Thoracic aorta (tissue), 2 donors: ENCODE measurements around the gene GOLGB1. TPM values are rescaled to one million over a fixed set of nuclear protein-coding genes. Genes with fewer than 3 reads are reported as not detected.

Experiments used
- ATAC-seq: fragments of 150-250 bp; one replicate; pipeline ENCODE4 v1.8.0; 2017; ENCODE audit warnings: low read depth; ENCODE audit not compliant: insufficient number of reproducible peaks, low FRiP score
- DNase-seq: peaks from one replicate; pipeline ENCODE4 v3.0.0-alpha.2; 2020; ENCODE audit warnings: low spot score
- H3K27ac ChIP-seq, 2 donors: fragments of 200-600 bp; sonication (generic); 1 replicate in 1 of 2; 2 replicates in 1 of 2; pipeline ENCODE4 v1.5.1; 2016; ENCODE audit warnings: mild to moderate bottlenecking in 2 of 2, moderate library complexity in 2 of 2
- H3K27me3 ChIP-seq: fragments of 200-600 bp; sonication (generic); replicated peaks from 2 replicates; pipeline ENCODE4 v1.6.0; 2016; ENCODE audit warnings: mild to moderate bottlenecking; ENCODE audit not compliant: insufficient read depth
- H3K36me3 ChIP-seq: fragments of 200-600 bp; sonication (generic); one replicate; pipeline ENCODE4 v1.5.1; 2016
- H3K4me1 ChIP-seq, 2 donors: fragments of 200-600 bp; sonication (generic); 1 replicate in 1 of 2; 2 replicates in 1 of 2; pipeline versions ENCODE4 v1.5.1 to v1.6.0; 2016; ENCODE audit warnings: low read depth in 2 of 2, mild to moderate bottlenecking in 1 of 2; ENCODE audit not compliant: control insufficient read depth in 1 of 2
- H3K4me3 ChIP-seq: fragments of 200-600 bp; sonication (generic); 2 replicates; pipeline ENCODE4 v1.5.1; 2016; ENCODE audit warnings: mild to moderate bottlenecking
- H3K9me3 ChIP-seq: fragments of 200-600 bp; sonication (generic); 2 replicates; pipeline ENCODE4 v1.5.1; 2016
- CTCF ChIP-seq: fragments of 200-600 bp; sonication (generic); IDR thresholded peaks from one replicate; pipeline ENCODE4 v1.5.1; 2019; ENCODE audit warnings: antibody characterized with exemption
- total RNA-seq, 2 donors: library from RNA; depleted of rRNA; stranded (reverse); fragments of >200 nt; gene quantifications; one replicate each; pipeline versions ENCODE4 v1.1.0 to v1.2.3, GENCODE V29; 2016

Gene GOLGB1
- total RNA-seq, 2 donors from 2014 or later = 62.3 to 78.5 TPM

- no peak for TF ChIP-seq CTCF
- Histone ChIP-seq H3K27ac (no peak overlapping the region), H3K4me3 (no peak overlapping the region), H3K36me3 (peaks cover 31% of the 10 kb centered on the region), H3K9me3 (peaks cover 10% of the 10 kb centered on the region), H3K4me1 (no peaks in the 10 kb centered on the region), H3K27me3 (no peaks in the 10 kb centered on the region)
- DNase-seq (no peak), ATAC-seq (no peak)
These were observed 67.7 kb downstream of the GOLGB1 start for GRCh38 chr3:121681792-121682191.

GRCh38 chr3:121677141-121677540 lies 72.4 kb downstream of the GOLGB1 start:
- no peak for ATAC-seq
- no peaks in the 10 kb centered on the region for H3K9me3 ChIP-seq
- no peak overlapping the region for H3K4me3 ChIP-seq
- H3K27me3 ChIP-seq = no peaks in the 10 kb centered on the region
- H3K4me1 ChIP-seq = no peaks in the 10 kb centered on the region
- peaks cover 48% of the 10 kb centered on the region for H3K36me3 ChIP-seq
- TF ChIP-seq CTCF = no peak
- no peak overlapping the region for H3K27ac ChIP-seq
- no peak for DNase-seq

- TF ChIP-seq CTCF = no peak
- DNase-seq = no peak
- Histone ChIP-seq H3K4me1 (no peaks in the 10 kb centered on the region), H3K36me3 (peaks cover 63% of the 10 kb centered on the region), H3K4me3 (no peak overlapping the region), H3K27ac (no peak overlapping the region), H3K9me3 (no peaks in the 10 kb centered on the region), H3K27me3 (no peaks in the 10 kb centered on the region)
- no peak for ATAC-seq
These were observed 78.9 kb downstream of the GOLGB1 start for GRCh38 chr3:121670676-121671075.

- Histone ChIP-seq H3K9me3 (no peaks in the 10 kb centered on the region), H3K36me3 (peaks cover 62% of the 10 kb centered on the region), H3K4me3 (no peak overlapping the region), H3K4me1 (no peaks in the 10 kb centered on the region), H3K27me3 (no peaks in the 10 kb centered on the region), H3K27ac (no peak overlapping the region)
- DNase-seq = no peak
- no peak for ATAC-seq
- no peak for TF ChIP-seq CTCF
These were observed 82.2 kb downstream of the GOLGB1 start for GRCh38 chr3:121667333-121667732.

GRCh38 chr3:121665488-121665887 lies 84.1 kb downstream of the GOLGB1 start:
- peaks cover 54% of the 10 kb centered on the region for H3K36me3 ChIP-seq
- no peaks in the 10 kb centered on the region for H3K27me3 ChIP-seq
- TF ChIP-seq CTCF = no peak
- H3K27ac ChIP-seq = no peak overlapping the region
- no peaks in the 10 kb centered on the region for H3K9me3 ChIP-seq
- DNase-seq = no peak
- H3K4me1 ChIP-seq = no peaks in the 10 kb centered on the region
- ATAC-seq = no peak
- no peak overlapping the region for H3K4me3 ChIP-seq
